Activated gamma-delta T cell treated with anti-CD3 and anti-CD28 coated beads, Interleukin-2, amount 50 U/mL, for 16 hours (primary cell): ENCODE results near the gene ZNF282.
"Not testable (repeated sequence)": the region's sequence is repeated elsewhere in the genome, so short reads cannot be mapped to it uniquely, and the experiment has no call there.

Experiments used
- DNase-seq: peaks from one replicate; pipeline ENCODE4 v3.0.0-alpha.2; 2020; ENCODE audit warnings: low read depth

Gene ZNF282

DNA sequence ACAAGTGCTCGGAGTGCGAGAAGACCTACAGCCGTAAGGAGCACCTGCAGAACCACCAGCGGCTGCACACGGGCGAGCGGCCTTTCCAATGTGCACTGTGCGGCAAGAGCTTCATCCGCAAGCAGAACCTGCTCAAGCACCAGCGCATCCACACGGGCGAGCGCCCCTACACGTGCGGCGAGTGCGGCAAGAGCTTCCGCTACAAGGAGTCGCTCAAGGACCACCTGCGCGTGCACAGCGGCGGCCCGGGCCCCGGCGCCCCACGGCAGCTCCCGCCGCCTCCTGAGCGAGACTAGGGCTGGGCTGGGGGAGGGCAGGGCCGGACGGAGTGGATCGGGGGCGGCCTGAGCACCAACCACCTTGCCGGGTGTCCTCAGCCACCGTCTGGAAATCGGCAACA, 29.0 kb downstream of the ZNF282 start:
- no peak for DNase-seq

DNA sequence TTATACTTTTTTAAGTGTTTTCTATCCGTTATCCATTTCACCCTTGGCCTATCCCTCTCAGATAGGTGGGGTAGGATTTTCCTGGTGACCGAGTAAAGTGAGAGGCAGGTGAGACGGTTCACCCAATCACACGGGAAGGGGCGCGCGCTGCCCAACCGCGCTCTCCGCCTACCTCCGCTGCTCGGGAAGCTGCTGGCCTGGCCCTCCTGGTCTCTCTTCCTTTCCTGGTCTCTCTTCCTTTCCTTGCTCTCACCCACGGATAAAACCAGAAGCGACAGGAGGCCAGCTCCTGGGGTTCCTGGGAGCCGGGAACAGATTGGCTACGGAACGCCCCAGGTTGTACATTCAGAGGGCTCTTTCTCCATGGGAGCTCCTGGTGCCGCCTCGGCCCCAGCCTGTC, 29.8 kb downstream of the ZNF282 start:
- DNase-seq, result no peak

DNA sequence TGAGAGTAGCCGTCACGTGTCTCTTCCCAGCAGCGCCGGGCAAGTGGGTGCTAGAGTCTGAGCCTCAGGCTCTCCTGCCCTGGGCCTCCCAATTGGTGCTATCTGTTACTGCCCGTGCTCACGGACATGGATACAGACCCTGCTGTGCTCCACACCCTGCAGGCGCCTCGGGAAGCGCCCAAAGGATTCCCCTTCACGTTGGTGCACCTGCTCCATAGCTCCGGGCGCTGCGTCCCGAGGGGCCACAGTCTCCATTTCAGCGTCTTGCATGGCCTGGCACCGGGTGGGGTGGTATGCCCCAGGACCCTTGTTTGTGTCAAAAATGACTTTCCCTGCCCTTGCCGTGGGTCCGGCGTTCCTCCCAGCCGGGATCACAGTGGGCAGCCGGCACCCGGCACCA, 30.3 kb downstream of the ZNF282 start:
- DNase-seq, result no peak

DNA sequence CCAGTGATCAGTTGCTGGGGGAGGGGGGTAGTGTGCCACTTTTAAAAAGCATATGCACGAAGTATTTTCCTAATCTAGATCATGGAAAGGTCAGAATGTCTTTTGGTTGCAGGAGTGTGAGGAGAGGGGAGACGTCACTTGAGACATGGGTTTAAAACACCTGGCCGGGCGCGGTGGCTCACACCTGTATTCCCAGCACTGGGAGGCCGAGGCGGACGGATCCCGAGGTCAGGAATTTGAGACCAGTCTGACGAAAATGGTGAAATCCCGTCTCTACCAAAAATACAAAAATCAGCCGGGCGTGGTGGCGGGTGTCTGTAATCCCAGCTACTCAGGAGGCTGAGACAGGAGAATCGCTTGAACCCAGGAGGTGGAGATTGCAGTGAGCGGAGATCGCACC, 31.0 kb downstream of the ZNF282 start:
- DNase-seq, result not testable (repeated sequence)

DNA sequence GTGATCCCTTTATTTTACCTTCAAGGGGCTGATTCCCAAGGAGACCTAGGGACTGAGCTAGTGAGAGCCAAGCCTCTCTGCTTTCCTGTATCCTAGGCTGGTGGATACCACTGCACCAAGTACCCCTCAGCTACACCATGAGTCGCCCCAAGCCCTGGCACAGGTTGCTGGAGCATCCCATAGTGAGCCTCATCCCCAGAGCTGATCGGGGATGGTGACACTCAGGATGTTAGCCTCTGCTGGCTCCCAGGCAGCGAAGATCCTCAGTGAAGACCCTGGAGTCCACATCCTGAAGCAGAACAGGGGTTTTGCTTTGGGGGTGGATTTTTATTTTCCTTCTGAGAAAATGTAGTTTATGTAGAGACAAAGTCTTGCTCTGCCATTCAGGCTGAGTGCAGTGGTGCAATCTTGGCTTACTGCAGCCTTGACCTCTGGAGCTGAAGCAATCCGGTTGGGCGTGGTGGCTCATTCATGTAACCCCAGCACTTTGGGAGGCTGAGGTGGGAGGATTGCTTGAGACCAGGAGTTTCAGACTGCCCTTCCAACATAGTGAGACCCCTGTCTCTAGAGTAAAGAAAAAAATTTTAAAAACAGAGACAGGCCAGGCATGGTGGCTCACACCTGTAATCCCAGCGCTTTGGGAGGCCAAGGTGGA, 31.6 kb downstream of the ZNF282 start:
- DNase-seq, result no peak

DNA sequence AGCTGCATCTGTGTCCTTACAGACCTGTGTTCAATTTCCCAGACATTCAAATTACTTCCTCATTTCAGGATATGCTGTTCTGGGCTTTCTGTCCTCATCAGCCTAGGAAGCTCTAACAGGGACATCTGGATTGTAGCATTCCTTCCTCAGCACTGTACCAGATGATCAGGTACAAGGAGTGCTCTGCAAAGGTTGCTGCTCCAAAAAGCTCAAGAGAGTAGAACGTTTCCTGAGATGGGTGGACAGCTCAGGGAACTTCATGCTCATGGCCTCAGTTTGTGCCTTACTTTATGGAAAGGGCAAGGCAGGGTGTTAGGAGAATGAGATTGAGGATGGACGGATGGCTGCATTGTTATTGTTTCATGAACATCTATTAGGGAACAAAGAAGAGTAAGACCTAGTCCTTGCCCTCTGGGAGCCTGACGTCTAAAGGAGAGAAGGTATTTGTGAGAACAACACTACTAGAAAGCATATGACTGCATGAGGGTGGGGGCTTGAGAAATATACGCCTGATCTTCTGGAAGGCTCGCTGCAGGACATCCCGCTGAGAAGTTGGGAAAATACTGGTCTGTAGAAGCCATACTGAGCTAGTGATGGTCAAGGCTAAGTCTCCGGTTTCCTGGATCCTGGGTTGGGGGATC, 33.6 kb downstream of the ZNF282 start:
- no peak for DNase-seq

DNA sequence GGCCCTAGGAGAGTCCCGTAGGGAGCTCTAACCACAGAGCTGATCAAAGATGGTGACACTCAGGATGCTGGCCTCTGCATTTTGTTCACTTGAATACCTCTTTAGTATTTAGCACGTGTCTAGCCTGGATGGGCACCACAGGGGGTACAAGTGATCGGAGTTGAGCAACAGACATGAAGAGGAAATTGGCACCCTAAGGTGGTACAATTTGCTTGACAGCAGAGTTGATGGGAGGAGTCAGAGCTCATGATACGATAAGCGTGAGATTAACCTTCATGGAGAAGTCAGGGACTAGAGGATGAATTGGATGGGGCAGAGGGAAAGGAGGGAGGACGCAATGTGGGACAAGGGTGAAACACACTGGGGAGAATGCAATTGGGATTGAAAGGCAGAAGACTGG, 34.2 kb downstream of the ZNF282 start:
- DNase-seq, result no peak

DNA sequence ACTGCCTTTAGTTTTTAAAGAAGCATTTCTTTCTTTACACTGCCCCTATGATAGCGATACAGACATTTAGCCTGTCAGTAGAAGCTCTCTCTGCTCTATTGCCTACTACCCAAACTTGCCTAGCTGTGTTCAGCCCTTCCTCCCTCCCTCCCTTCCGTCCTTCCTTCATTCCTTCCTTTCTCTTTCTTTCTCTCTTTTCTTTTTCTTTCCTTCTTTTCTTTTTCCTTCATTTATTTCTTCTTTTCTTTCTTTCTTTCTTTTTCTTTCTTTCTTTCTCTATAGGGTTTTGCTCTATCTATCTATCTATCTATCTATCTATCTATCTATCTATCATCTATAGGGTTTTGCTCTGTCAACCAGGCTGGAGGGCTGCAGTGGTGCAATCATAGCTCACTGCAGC, 37.0 kb downstream of the ZNF282 start:
- no peak for DNase-seq

DNA sequence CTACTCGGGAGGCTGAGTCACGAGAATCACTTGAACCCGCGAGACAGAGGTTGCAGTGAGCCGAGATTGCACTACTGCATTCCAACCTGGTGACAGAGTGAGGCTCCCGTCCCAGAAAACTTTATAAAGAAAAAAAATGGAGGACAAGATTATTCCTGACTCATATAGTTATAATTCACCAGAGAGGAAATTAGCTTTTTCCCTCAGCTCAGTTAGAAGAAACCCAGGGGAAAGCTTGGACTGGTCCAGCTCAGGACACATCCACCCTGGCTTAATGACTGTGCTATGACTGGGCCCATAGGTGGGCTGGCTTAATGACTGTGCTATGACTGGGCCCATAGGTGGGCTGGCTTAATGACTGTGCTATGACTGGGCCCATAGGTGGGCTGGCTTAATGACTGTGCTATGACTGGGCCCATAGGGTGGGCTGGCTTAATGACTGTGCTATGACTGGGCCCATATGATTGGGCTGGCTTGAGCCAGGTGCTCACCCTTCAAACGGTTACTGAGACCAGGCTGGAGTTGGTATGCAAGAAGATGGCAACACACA, 38.4 kb downstream of the ZNF282 start:
- not testable (repeated sequence) for DNase-seq

DNA sequence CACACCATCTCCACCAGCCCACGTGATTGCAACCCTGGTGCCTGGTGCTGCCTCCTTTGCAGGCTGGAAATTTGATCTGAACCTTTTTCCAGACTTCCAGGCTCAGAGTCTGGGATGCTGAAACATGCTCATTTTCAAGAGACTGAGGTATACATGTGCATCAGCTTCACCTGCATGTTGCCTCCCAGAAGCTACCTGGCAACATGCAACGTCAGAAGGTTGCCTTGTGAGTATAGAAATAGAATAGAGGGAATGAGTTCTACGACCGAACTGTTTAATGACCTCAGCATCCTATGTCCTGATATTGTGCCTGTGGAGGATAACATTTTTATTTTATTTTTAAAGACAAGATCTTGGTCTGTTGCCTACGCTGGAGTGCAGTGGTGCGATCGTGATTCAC, 42.2 kb downstream of the ZNF282 start:
- DNase-seq, result no peak

DNA sequence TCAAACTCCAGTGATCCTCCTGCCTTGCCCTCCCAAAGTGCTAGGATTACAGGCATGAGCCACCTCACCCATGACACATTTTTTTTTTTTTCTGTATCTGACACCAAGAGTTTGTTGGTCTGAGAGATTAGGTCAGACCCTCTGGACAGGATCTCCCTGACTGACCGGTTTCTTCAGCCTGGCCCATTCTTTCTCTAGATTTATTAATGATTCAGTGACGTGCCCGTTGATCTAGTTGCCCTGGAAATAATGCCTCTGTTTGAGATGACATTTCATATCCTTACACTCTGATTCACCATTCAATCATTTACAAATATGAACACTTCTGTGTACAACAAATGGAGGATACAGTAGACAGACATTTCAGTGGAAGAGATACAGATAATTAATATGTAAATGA, 42.7 kb downstream of the ZNF282 start:
- DNase-seq, result no peak

DNA sequence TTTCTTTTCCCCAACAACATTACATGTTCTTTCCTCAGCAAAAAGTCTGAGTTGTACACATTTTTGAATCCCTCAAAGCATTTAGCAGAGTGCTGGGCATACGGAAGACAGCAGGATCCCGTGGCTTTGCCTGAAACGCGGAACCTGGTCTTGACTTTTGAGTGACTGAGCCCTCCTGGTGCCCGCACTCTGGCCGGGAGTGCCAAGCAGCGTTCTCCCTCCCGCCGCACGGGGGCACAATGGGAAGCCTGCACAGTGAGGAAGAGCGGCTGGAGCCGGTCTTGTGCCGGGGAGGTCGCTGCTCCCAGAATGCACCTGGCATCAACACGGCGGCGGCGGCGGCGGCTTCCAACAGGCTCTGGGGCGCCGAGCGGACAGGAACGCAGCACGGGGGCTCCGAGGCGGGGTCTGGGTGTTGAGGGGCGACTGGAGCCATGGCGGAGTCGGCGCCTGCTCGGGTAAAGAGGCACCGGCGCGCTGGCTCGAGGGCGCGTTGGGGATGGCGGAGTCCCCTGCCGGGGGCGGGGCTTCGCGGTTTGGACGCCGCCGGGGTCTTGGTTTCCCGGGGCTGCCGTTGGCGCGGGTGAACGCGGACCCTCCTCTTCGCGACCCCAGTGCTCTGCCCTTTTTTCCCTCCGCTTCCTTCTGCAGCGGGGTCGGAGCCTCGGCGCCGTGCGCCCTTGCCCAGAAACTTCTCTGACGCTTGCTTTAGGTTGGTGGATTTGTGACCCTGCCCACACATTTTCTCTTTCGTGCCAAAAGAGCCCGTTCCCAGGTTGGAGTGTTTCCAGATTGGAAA, 44.2 kb downstream of the ZNF282 start, which contains the start of gene ZNF212:
ZNF212 (plus strand) TSS at position 307 of the 799 bp plus-strand sequence; CDS start at position 435, 128 bp downstream.
- peak; percentile 84 for DNase-seq

DNA sequence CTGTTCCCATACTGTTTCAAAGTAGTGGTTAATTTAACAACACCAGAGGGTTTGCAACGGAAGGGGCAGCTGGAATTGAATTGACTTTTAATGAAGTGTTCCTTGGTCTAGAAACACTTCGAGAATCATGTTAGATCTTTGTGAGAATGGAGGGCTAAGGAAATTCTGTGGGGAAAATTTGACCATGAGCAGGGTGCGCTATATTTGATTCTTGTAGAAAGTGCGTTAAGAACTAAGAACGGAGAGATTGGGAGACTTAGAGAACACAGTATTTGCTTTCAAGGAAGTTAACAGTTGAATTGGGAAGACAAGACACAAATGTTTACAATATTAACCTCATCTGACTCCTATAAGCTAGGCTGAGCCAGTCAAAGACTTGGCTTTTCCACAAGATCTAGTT, 45.3 kb downstream of the ZNF282 start:
- no peak for DNase-seq

DNA sequence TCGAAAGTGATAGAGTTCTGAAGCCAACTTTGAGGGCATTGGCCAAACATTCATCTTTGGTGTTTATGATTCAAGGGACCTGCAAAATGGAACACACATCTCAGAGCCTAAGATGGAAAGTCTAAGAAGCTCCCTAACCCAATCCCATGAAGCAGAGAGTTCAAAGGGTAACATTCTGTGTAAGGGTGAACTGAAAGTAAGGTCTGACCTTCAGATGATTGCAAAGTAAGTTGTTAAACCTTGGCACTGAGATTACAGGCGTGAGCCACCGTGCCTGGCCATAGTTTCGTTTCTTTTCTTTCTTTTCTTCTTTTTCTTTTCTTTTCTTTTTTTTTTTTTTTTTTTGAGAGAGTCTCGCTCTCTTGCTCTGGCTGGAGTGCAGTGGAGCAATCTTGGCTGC, 46.4 kb downstream of the ZNF282 start:
- no peak for DNase-seq

DNA sequence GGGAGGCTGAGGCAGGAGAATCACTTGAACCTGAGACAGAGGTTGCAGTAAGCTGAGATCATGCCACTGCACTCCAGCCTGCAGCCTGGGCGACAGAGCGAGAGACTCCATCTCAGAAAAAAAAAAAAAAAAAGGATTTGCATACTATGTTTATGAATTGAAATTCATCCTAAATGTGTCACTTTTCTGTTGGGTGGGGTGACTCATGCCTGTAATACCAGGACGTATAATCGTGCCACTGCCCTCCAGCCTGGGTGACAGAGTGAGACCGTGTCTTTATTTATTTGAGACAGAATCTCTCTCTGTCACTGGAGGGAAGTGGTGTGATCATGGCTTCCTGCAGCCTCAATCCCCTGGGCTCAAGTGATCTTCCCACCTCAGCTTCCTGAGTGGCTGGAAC, 49.9 kb downstream of the ZNF282 start:
- DNase-seq, result no peak

DNA sequence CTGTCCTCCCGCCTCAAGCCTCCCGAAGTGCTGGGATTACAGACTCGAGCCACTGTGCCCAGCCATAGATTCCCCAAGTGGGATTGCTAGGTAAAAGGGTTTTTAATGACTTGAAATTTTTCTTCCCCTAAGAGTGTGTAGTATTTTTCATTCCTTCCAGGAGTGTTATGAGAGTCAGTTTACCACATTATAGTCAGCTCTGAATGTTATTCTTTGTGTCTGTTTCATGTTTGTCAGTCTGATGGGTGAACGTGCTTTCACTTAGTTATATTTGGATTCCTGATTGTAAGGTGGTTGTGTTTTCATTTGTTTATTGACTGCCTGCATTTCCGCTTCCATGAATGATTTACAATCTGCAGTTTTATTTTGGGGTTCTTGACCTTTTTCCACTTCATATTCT, 50.4 kb downstream of the ZNF282 start:
- no peak for DNase-seq

DNA sequence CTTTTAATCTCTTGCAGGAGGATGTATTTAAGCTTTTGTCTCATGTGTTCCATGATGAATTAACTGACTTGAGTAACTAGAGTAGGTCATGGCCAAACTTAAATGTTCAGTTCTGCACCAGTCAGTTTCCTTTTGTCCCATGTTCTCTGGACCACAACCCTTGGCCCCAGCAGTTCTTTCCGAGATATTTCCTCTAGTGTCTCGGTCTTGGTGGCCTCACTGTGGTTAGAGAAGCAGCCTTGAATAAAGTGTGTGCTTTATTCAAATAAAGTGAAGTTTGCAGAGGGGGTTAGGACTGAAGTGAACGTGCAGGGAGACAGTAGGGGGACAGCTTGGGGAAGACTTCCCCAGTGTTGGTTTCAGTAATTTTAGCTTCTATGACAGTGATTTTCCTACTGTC, 53.4 kb downstream of the ZNF282 start:
- no peak for DNase-seq

DNA sequence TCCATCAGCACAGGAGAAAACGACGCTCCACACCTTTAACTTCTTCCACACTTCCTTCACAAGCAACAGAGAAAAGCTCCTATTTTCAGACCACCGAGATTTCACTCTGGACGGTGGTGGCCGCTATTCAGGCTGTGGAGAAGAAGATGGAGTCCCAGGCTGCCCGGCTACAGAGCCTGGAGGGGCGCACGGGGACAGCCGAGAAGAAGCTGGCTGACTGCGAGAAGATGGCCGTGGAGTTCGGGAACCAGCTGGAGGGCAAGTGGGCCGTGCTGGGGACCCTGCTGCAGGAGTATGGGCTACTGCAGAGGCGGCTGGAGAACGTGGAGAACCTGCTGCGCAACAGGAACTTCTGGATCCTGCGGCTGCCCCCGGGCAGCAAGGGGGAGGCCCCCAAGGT, 54.8 kb downstream of the ZNF282 start:
- not testable (repeated sequence) for DNase-seq

DNA sequence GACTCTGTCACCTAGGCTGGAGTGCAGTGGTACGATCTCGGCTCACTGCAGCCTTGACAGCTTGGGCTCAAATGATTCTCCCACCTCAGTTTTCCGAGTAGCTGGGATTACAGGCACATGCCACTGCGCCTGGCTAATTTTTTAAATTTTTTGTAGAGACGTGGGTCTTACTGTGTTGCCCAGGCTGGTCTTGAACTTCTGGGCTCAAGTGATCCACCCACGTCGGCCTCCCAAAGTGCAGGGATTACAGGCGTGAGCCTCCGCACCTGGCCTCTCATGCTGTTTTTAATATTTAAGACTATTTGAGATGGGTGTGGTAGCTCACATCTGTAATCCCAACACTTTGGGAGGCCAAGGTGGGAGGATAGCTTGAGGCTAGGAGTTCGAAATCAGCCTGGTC, 56.2 kb downstream of the ZNF282 start:
- DNase-seq, result not testable (repeated sequence)

DNA sequence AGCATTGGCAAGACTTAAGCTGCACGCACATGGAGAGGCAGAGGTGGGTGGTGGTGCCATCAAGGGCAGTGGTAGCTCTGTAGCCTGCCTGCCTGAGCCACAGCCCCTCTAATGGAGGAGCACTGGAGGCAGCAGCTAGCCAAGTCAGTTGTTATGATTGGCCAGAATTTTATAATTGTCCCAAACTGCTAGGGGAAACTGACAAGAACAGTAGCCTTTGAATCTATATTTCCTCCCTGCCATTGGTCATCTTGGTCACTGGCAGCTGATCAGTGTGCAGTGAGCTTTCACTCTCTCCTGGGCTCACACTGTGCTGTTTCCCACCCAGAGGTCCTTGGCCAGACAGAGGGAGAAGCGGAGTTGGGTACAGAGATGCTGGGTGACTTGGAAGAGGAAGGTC, 57.0 kb downstream of the ZNF282 start:
- no peak for DNase-seq

DNA sequence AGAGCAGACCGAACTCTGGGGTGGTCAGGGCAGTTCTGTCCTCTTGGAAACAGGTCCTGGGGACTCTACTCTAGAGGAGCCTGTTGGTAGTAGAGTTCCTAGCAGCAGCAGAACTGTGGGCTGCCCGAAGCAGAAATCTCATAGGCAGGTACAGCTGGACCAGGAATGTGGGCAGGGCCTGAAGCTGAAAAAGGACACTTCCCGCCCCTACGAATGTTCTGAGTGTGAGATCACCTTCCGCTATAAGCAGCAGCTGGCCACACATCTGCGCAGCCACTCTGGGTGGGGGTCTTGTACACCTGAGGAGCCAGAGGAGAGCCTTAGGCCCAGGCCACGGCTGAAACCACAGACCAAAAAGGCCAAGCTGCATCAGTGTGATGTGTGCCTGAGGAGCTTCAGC, 58.3 kb downstream of the ZNF282 start:
- no peak for DNase-seq

DNA sequence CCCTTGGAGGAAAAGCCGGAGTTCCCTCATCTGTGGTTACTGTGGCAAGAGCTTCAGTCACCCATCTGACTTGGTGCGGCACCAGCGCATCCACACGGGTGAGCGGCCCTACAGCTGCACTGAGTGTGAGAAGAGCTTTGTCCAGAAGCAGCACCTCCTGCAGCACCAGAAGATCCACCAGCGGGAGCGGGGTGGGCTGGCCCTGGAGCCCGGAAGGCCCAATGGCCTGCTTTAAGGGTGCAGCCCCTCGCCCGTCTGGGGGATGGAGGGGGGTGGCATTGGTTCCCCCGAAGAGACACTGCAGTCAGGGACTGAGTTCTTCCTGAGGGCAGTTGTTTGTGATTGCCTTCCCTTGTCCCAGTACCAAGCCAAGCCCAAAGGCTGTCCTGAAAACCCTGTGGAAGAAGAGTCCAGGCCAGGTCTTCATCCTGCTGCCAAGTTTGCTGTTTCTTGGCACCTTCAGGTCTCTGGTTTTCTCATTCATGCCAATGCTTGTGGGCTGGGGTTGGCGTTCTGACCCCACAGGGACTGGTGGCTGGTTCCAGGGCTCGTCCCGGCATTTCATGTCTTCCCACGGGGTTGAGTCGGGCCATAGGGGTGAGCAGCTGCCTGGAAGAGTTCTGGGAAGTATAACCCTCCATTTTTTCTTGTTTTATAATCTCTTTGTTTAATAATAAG, 59.0 kb downstream of the ZNF282 start:
- DNase-seq, result no peak
